HepG2 (cell line): Measurements from ENCODE around the gene CAVIN2. TPM values are rescaled to one million over a fixed set of nuclear protein-coding genes. Genes with fewer than 3 reads are reported as not detected.
A peak's percentile ranks its signal among the peaks of the same experiment; 100 is the strongest.

Experiments
- ATAC-seq: fragments of 200-7000 bp; cut with Tn5 transposase; 3 replicates; pipeline ENCODE4 v1.9.1; 2020; ENCODE audit warnings: mild to moderate bottlenecking, moderate library complexity
- BruUV-seq: library from RNA; stranded (reverse); fragments of 400-500 nt; replicated peaks from 2 replicates; lab custom pipeline; 2021; lab: Mats Ljungman, UMichigan
- CTCF ChIA-PET: fragments of 300-600 bp; formaldehyde crosslinking; extraction: SDS; loops from one replicate; lab custom pipeline; 2021; ENCODE audit warnings: low total read pairs, inconsistent platforms, low intra/inter-chr PET ratio; lab: Yijun Ruan, JAX
- POLR2A ChIA-PET: fragments of 350-600 bp; sonication (Branson Sonifier 250); formaldehyde crosslinking; loops from one replicate; lab custom pipeline; 2020; ENCODE audit warnings: antibody characterized with exemption, inconsistent platforms; lab: Yijun Ruan, JAX
- DNase-seq: peaks from one replicate; pipeline ENCODE4 v3.0.0-alpha.2; 2015; ENCODE audit warnings: low spot score
- FAIRE-seq: peaks from 3 replicates; lab custom pipeline; 2011; peaks lifted over from hg19 to GRCh38; lab: Jason Lieb, UNC
- H2AFZ ChIP-seq: one replicate; pipeline ENCODE4 v1.6.1; 2011; ENCODE audit warnings: low read length, inconsistent platforms
- H3K27ac ChIP-seq: fragments of 300-600 bp; 3 replicates; pipeline ENCODE4 v1.8.0; 2011; ENCODE audit warnings: mixed run types, mild to moderate bottlenecking, mixed read lengths, low read length, inconsistent platforms; ENCODE audit not compliant: insufficient read depth; ENCODE audit errors: extremely low read length
- H3K27me3 ChIP-seq, 2 experiments: fragments of 200-600 bp in 1 of 2; 2 replicates in 1 of 2; 3 replicates in 1 of 2; pipeline versions ENCODE4 v1.6.0 to v1.8.0; 2011; ENCODE audit warnings: low read length in 2 of 2, mild to moderate bottlenecking in 2 of 2, moderate library complexity in 2 of 2, inconsistent platforms in 1 of 2; ENCODE audit not compliant: insufficient read depth in 2 of 2, control insufficient read depth in 1 of 2
- H3K36me3 ChIP-seq, 2 experiments: fragments of 200-600 bp in 1 of 2; replicated peaks in 1 of 2; 2 replicates in 1 of 2; 3 replicates in 1 of 2; pipeline versions ENCODE4 v1.5.1 to v1.8.0; 2011; ENCODE audit warnings: low read length in 2 of 2, inconsistent platforms in 1 of 2; ENCODE audit not compliant: insufficient read depth in 2 of 2, control insufficient read depth in 1 of 2
- H3K4me1 ChIP-seq: 2 replicates; pipeline ENCODE4 v1.5.1; 2012; ENCODE audit warnings: low read length, inconsistent platforms; ENCODE audit not compliant: insufficient read depth
- H3K4me2 ChIP-seq: 2 replicates; pipeline ENCODE4 v1.6.0; 2011; ENCODE audit warnings: low read depth, low read length, inconsistent platforms
- H3K4me3 ChIP-seq, 3 experiments: fragments of 200-600 bp in 1 of 3; sonication (generic), shearing (Covaris generic) in 1 of 3; replicated peaks in 1 of 3; 2 replicates each; pipeline ENCODE4 v1.5.1; 2011 to 2016; ENCODE audit warnings: low read length in 3 of 3, inconsistent platforms in 2 of 3, low read depth in 2 of 3, mild to moderate bottlenecking in 2 of 3, control low read depth in 1 of 3, mixed read lengths in 1 of 3; ENCODE audit not compliant: insufficient read depth in 1 of 3
- H3K79me2 ChIP-seq: one replicate; pipeline ENCODE4 v1.6.1; 2011; ENCODE audit warnings: low read length, inconsistent platforms; ENCODE audit not compliant: insufficient read depth
- H3K9ac ChIP-seq: 2 replicates; pipeline ENCODE4 v1.6.0; 2011; ENCODE audit warnings: mild to moderate bottlenecking, low read depth, low read length, inconsistent platforms; ENCODE audit not compliant: insufficient read depth
- H3K9me3 ChIP-seq: 2 replicates; pipeline ENCODE4 v1.5.1; 2012; ENCODE audit warnings: mild to moderate bottlenecking, low read length
- H4K20me1 ChIP-seq: 2 replicates; pipeline ENCODE4 v1.6.0; 2011; ENCODE audit warnings: inconsistent platforms, mild to moderate bottlenecking, low read length, moderate library complexity; ENCODE audit not compliant: insufficient read depth
- AFF4 ChIP-seq: sonication (generic); formaldehyde crosslinking; IDR thresholded peaks from 2 replicates; pipeline ENCODE4 v1.4.0; 2020; ENCODE audit warnings: missing genetic modification reagents
- CEBPB ChIP-seq: IDR thresholded peaks from 2 replicates; pipeline ENCODE4 v1.6.1; 2011; ENCODE audit warnings: low read depth, low read length, improper control_type of control experiment, borderline replicate concordance
- CEBPG ChIP-seq: IDR thresholded peaks from 2 replicates; pipeline ENCODE4 v1.6.1; 2016
- SRSF4 ChIP-seq: fragments of 200-400 bp; formaldehyde crosslinking; IDR thresholded peaks from one replicate; pipeline ENCODE4 v1.6.1; 2018; ENCODE audit warnings: mild to moderate bottlenecking, low read depth, low read length, moderate library complexity; ENCODE audit not compliant: poor library complexity, severe bottlenecking
- ZNF282 ChIP-seq: fragments of 450-650 bp; IDR thresholded peaks from 2 replicates; pipeline ENCODE4 v1.6.1; 2018; ENCODE audit not compliant: partially characterized antibody
- ZNF367 ChIP-seq: sonication (generic); formaldehyde crosslinking; IDR thresholded peaks from 2 replicates; pipeline ENCODE4 v1.4.0; 2020; ENCODE audit warnings: missing genetic modification reagents, borderline replicate concordance
- WGBS: methylation state at CpG from one replicate; pipeline ENCODE4 v1.1.6; 2017; ENCODE audit warnings: low lambda C conversion rate; 5-methylcytosine and 5-hydroxymethylcytosine counted together
- in situ Hi-C: cut with HindIII; loops from 2 replicates; pipeline ENCODE4 v1.10.0; 2017; ENCODE audit warnings: low pct_unique_long_range_greater_than_20kb; ENCODE audit not compliant: extremely low pct_ligation_motif_present
- intact Hi-C: fragments of 100-400 bp; cut with micrococcal nuclease; formaldehyde crosslinking; loops from one replicate; pipeline ENCODE4 v1.10.0; 2022; ENCODE audit not compliant: unreplicated experiment
- polyA plus RNA-seq, 8 experiments: library from polyadenylated mRNA; depleted of rRNA in 3 of 8; stranded (reverse) in 7 of 8; unstranded in 1 of 8; fragments of >200 nt; fragmentation: Illumina TruSeq in 4 of 8; extraction: Trizol in 4 of 8; gene quantifications; 2 replicates each; pipeline versions ENCODE4 v1.2.1 to v1.2.3, GENCODE V29; 2011 to 2016; ENCODE audit warnings: low read depth in 4 of 8, missing spikeins in 1 of 8, mixed read lengths in 1 of 8; ENCODE audit not compliant: insufficient read depth in 1 of 8
- total RNA-seq, 5 experiments: library from RNA; depleted of rRNA; stranded (reverse); fragments of >200 nt; fragmentation: Illumina TruSeq; extraction: Trizol; gene quantifications; 2 replicates each; pipeline ENCODE4 v1.2.3, GENCODE V29; 2016; ENCODE audit warnings: low read depth in 1 of 5
- TF ChIP-seq, protein P1 (sequence below): sonication (generic); formaldehyde crosslinking; IDR thresholded peaks from 2 replicates; pipeline ENCODE4 v1.4.0; 2020; ENCODE audit warnings: missing genetic modification reagents

Gene CAVIN2
- total and polyA plus RNA-seq, 2 of the 13 experiments (the other 11 are each of a cell fraction or from before 2014, with no cell fraction given), result 7.6 to 38.8 TPM

DNA sequence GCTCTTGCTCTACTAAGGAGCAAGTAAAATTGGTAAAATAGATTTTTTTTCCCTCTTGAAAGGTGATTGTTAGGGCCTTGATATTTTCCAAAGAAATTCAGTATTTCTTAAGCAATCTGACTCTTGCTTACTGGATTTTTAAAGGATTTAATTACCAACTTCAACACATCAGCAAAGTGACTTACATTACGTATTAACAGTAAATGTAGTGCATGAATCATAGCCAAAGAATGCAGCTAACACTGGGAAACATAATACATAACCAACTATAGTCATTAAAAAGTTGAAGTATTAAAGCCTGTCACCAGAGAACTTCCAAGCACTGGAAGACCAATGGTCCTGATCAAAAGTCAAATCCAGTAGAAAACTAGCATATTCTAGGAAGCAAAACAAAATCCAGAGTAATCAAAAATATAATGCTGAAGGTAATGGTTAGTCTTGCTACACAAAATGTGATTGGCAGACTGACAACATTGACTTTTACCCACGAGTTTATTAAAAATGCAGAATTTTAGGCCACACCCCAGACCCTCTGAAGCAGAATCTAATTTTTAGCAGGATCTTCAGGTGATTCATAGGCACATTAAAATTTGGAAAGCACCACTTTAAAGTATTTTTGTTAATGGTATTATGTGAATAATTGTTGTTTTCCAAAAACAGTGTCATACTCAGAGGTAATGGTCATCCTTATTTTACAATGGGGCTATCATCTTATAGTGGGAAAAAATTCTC, 31.8 kb upstream of the CAVIN2 start (continued):
- TF ChIP-seq, protein P1, sequence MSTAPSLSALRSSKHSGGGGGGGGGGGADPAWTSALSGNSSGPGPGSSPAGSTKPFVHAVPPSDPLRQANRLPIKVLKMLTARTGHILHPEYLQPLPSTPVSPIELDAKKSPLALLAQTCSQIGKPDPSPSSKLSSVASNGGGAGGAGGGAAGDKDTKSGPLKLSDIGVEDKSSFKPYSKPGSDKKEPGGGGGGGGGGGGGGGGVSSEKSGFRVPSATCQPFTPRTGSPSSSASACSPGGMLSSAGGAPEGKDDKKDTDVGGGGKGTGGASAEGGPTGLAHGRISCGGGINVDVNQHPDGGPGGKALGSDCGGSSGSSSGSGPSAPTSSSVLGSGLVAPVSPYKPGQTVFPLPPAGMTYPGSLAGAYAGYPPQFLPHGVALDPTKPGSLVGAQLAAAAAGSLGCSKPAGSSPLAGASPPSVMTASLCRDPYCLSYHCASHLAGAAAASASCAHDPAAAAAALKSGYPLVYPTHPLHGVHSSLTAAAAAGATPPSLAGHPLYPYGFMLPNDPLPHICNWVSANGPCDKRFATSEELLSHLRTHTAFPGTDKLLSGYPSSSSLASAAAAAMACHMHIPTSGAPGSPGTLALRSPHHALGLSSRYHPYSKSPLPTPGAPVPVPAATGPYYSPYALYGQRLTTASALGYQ (CRISPR knock-in tag), result no peak
- no peak for TF ChIP-seq SRSF4

DNA sequence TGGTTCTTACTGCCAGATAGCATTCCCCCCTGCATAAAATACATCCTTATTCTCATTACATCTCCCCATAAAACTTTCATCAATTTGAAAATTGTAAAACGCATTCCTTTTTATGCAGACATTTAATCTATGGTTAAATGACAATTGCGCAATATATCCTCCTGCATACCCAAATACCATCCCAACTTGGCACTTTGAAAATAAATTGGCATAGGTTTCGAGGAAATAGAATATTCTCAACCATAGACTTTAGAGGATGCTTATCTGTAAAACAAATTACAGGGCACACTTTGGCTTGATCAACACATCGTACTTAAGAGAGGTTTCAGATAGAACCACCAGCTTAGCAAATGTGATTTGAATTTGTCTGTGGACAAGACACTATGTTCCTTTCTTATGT, 31.0 kb upstream of the CAVIN2 start:
- Histone ChIP-seq H4K20me1 (no peaks in the 10 kb centered on the region), H2AFZ (no peak overlapping the region), H3K79me2 (no peaks in the 10 kb centered on the region), H3K27ac (no peak overlapping the region), H3K4me2 (no peak overlapping the region), H3K9me3 (no peaks in the 10 kb centered on the region), H3K4me1 (peaks cover 34% of the 10 kb centered on the region), H3K27me3 (no peaks in the 10 kb centered on the region), H3K4me3 (no peak overlapping the region), H3K9ac (no peak overlapping the region), H3K36me3 (no peaks in the 10 kb centered on the region)
- ChIA-PET CTCF (no interaction called here), POLR2A (no interaction called here)
- FAIRE-seq (no peak), DNase-seq (no peak), ATAC-seq (no peak)
- 95% methylated on average over 4 of the region's 4 CpGs for WGBS
- in situ Hi-C loops, result no loop called here
- TF ChIP-seq ZNF282, result no peak
- TF ChIP-seq CEBPB, result peak; percentile 95
- peak; percentile 74 for TF ChIP-seq CEBPG (CRISPR knock-in tag)
- TF ChIP-seq AFF4 (CRISPR knock-in tag), result no peak
- TF ChIP-seq ZNF367, result no peak
- intact Hi-C loops, result no loop called here
- no TSS peak for BruUV-seq
